Measurements from ENCODE around the gene LIPI.

LIPI gene

DNA sequence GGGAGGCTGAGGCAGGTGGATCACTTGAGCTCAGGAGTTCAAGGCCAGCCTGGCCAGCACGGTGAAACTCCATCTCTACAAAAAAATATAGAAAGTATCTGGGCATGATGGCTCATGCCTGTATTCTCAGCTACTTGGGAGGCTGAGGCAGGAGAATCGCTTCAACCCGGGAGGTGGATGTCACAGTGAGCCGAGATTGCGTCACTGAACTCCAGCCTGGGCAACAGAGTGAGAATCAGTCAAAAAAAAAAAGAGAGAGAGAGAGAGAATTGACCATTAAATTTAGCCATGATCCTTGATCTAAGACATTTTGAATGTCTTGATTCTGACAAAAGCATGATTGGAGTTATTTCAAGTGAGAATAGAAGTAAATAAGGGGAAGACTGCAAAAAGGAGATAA is 24.3 kb upstream of the LIPI start (continued):
- TF ChIP-seq, protein P1, sequence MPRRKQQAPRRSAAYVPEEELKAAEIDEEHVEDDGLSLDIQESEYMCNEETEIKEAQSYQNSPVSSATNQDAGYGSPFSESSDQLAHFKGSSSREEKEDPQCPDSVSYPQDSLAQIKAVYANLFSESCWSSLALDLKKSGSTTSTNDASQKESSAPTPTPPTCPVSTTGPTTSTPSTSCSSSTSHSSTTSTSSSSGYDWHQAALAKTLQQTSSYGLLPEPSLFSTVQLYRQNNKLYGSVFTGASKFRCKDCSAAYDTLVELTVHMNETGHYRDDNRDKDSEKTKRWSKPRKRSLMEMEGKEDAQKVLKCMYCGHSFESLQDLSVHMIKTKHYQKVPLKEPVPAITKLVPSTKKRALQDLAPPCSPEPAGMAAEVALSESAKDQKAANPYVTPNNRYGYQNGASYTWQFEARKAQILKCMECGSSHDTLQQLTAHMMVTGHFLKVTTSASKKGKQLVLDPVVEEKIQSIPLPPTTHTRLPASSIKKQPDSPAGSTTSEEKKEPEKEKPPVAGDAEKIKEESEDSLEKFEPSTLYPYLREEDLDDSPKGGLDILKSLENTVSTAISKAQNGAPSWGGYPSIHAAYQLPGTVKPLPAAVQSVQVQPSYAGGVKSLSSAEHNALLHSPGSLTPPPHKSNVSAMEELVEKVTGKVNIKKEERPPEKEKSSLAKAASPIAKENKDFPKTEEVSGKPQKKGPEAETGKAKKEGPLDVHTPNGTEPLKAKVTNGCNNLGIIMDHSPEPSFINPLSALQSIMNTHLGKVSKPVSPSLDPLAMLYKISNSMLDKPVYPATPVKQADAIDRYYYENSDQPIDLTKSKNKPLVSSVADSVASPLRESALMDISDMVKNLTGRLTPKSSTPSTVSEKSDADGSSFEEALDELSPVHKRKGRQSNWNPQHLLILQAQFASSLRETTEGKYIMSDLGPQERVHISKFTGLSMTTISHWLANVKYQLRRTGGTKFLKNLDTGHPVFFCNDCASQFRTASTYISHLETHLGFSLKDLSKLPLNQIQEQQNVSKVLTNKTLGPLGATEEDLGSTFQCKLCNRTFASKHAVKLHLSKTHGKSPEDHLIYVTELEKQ (tag by site-specific recombination; IDR thresholded peaks at IDR 0.05; ENCODE audit: borderline replicate concordance), result no peak
- TF ChIP-seq ZNF2 (tag by site-specific recombination; IDR thresholded peaks at IDR 0.05) (no peak), WT1 (tag by site-specific recombination; IDR thresholded peaks at IDR 0.05) (no peak), SP7 (tag by site-specific recombination; IDR thresholded peaks at IDR 0.05) (no peak), PRDM1 (tag by site-specific recombination; IDR thresholded peaks at IDR 0.05) (no peak), ZSCAN16 (tag by site-specific recombination; IDR thresholded peaks at IDR 0.05) (no peak), ZNF221 (tag by site-specific recombination; IDR thresholded peaks at IDR 0.05; ENCODE audit: borderline replicate concordance) (no peak), ZNF677 (tag by site-specific recombination; IDR thresholded peaks at IDR 0.05) (no peak), ZNF660 (tag by site-specific recombination; IDR thresholded peaks at IDR 0.05) (no peak), ZBTB17 (tag by site-specific recombination; IDR thresholded peaks at IDR 0.05) (no peak), ZNF585B (tag by site-specific recombination; IDR thresholded peaks at IDR 0.05) (no peak)
- TF ChIP-seq, protein P2, sequence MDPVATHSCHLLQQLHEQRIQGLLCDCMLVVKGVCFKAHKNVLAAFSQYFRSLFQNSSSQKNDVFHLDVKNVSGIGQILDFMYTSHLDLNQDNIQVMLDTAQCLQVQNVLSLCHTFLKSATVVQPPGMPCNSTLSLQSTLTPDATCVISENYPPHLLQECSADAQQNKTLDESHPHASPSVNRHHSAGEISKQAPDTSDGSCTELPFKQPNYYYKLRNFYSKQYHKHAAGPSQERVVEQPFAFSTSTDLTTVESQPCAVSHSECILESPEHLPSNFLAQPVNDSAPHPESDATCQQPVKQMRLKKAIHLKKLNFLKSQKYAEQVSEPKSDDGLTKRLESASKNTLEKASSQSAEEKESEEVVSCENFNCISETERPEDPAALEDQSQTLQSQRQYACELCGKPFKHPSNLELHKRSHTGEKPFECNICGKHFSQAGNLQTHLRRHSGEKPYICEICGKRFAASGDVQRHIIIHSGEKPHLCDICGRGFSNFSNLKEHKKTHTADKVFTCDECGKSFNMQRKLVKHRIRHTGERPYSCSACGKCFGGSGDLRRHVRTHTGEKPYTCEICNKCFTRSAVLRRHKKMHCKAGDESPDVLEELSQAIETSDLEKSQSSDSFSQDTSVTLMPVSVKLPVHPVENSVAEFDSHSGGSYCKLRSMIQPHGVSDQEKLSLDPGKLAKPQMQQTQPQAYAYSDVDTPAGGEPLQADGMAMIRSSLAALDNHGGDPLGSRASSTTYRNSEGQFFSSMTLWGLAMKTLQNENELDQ (tag by site-specific recombination; IDR thresholded peaks at IDR 0.05; ENCODE audit: low read depth), result no peak

DNA sequence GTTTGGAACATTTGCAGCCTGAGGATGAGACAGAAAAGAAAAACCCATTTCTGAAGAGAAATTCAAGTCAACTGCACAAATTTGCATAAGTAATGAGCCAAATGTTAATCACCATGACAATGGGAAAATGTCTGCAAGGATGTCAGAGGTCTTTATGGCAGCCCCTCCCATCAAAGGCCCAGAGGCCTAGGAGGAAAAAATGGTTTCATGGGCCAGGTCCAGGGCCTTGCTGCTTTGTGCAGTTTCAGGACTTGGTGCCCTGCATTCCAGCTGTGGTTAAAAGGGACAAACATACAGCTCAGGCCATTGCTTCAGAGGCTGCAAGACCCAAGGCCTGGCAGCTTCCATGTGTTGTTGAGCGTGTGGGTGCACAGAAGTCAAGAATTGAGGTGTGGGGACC is 18.6 kb upstream of the LIPI start:
- ChIA-PET POLR2A (no interaction called here), CTCF (no interaction called here)
- H3K36me3 ChIP-seq (ENCODE audit: control insufficient read depth in 2 of 2, insufficient read depth in 1 of 2, low read length in 2 of 2), result peaks cover 7 to 19% of the 10 kb centered on the region in 2 experiments
- TF ChIP-seq, protein P3, sequence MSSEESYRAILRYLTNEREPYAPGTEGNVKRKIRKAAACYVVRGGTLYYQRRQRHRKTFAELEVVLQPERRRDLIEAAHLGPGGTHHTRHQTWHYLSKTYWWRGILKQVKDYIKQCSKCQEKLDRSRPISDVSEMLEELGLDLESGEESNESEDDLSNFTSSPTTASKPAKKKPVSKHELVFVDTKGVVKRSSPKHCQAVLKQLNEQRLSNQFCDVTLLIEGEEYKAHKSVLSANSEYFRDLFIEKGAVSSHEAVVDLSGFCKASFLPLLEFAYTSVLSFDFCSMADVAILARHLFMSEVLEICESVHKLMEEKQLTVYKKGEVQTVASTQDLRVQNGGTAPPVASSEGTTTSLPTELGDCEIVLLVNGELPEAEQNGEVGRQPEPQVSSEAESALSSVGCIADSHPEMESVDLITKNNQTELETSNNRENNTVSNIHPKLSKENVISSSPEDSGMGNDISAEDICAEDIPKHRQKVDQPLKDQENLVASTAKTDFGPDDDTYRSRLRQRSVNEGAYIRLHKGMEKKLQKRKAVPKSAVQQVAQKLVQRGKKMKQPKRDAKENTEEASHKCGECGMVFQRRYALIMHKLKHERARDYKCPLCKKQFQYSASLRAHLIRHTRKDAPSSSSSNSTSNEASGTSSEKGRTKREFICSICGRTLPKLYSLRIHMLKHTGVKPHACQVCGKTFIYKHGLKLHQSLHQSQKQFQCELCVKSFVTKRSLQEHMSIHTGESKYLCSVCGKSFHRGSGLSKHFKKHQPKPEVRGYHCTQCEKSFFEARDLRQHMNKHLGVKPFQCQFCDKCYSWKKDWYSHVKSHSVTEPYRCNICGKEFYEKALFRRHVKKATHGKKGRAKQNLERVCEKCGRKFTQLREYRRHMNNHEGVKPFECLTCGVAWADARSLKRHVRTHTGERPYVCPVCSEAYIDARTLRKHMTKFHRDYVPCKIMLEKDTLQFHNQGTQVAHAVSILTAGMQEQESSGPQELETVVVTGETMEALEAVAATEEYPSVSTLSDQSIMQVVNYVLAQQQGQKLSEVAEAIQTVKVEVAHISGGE (tag by site-specific recombination; conservative IDR thresholded peaks at IDR 0.05; ENCODE audit: low read depth), result no peak
- TF ChIP-seq MZF1 (tag by site-specific recombination; IDR thresholded peaks at IDR 0.05; ENCODE audit: borderline replicate concordance) (no peak), MEIS1 (CRISPR knock-in tag; IDR thresholded peaks at IDR 0.05; ENCODE audit: borderline replicate concordance) (no peak), ZNF747 (tag by site-specific recombination; IDR thresholded peaks at IDR 0.05) (no peak), ZBTB21 (tag by site-specific recombination; IDR thresholded peaks at IDR 0.05) (no peak), ZNF239 (tag by site-specific recombination; IDR thresholded peaks at IDR 0.05) (no peak), YY2 (tag by site-specific recombination; IDR thresholded peaks at IDR 0.05) (no peak), ZNF585B (tag by site-specific recombination; IDR thresholded peaks at IDR 0.05) (peak; percentile 88), ZNF530 (tag by site-specific recombination; IDR thresholded peaks at IDR 0.05; ENCODE audit: low read depth) (no peak), SETDB1 (IDR thresholded peaks at IDR 0.05; ENCODE audit: insufficient read length, low read length) (peak; percentile 73), SALL2 (tag by site-specific recombination; IDR thresholded peaks at IDR 0.05; ENCODE audit: borderline replicate concordance) (no peak), TRIM28 (IDR thresholded peaks at IDR 0.05; ENCODE audit: borderline replicate concordance, low read length) (0 out of 2 replicates have a peak, but pooled peaks have one; percentile 62)
- H3K9me3 ChIP-seq (ENCODE audit: control insufficient read depth, insufficient read depth, low read depth, low read length), result no peaks in the 10 kb centered on the region
- no peaks in the 10 kb centered on the region for H3K4me1 ChIP-seq (ENCODE audit: control insufficient read depth, insufficient read depth, low read length)
- no peak overlapping the region for H3K27ac ChIP-seq (ENCODE audit: extremely low read depth, low read depth, low read length)
- no peak overlapping the region for H3K4me3 ChIP-seq (ENCODE audit: low read depth, low read length)
